ENCODE data around the gene KLC1.

Gene KLC1

GRCh38 chr14:103653805-103654204, 24.8 kb downstream of the KLC1 start:
- in situ Hi-C loops (cut with HindIII; ENCODE audit: low pct_ligation_motif_present, low pct_unique_long_range_greater_than_20kb, low sequenced_read_pairs): no loop called here
- DNase-seq: no peak

GRCh38 chr14:103654619-103655018, 25.6 kb downstream of the KLC1 start:
- in situ Hi-C loops (cut with HindIII; ENCODE audit: low pct_ligation_motif_present, low pct_unique_long_range_greater_than_20kb, low sequenced_read_pairs): no loop called here
- no peak for DNase-seq

GRCh38 chr14:103656031-103656755, 27.2 kb downstream of the KLC1 start:
- in situ Hi-C loops (cut with HindIII; ENCODE audit: low pct_ligation_motif_present, low pct_unique_long_range_greater_than_20kb, low sequenced_read_pairs): no loop called here
- DNase-seq: no peak

- in situ Hi-C loops (cut with HindIII; ENCODE audit: low pct_ligation_motif_present, low pct_unique_long_range_greater_than_20kb, low sequenced_read_pairs): no loop called here
- no peak for DNase-seq
These were observed 27.7 kb downstream of the KLC1 start for GRCh38 chr14:103656756-103657133.

- DNase-seq: no peak
- in situ Hi-C loops (cut with HindIII; ENCODE audit: low pct_ligation_motif_present, low pct_unique_long_range_greater_than_20kb, low sequenced_read_pairs): no loop called here
These were observed 28.5 kb downstream of the KLC1 start for GRCh38 chr14:103657471-103657870.

GRCh38 chr14:103659631-103660030, 30.6 kb downstream of the KLC1 start:
- DNase-seq: no peak

GRCh38 chr14:103662029-103662428, 33.0 kb downstream of the KLC1 start:
- DNase-seq: no peak
- in situ Hi-C loops (cut with HindIII; ENCODE audit: low pct_ligation_motif_present, low pct_unique_long_range_greater_than_20kb, low sequenced_read_pairs): no loop called here

More at GRCh38 chr14:103659631-103660030, 30.6 kb downstream of the KLC1 start:
- in situ Hi-C loops (cut with HindIII; ENCODE audit: low pct_ligation_motif_present, low pct_unique_long_range_greater_than_20kb, low sequenced_read_pairs): no loop called here

GRCh38 chr14:103662591-103662990, 33.6 kb downstream of the KLC1 start:
- in situ Hi-C loops (cut with HindIII; ENCODE audit: low pct_ligation_motif_present, low pct_unique_long_range_greater_than_20kb, low sequenced_read_pairs): no loop called here
- no peak for DNase-seq

GRCh38 chr14:103663506-103663905, 34.5 kb downstream of the KLC1 start:
- in situ Hi-C loops (cut with HindIII; ENCODE audit: low pct_ligation_motif_present, low pct_unique_long_range_greater_than_20kb, low sequenced_read_pairs): no loop called here
- no peak for DNase-seq

GRCh38 chr14:103667671-103668070, 38.7 kb downstream of the KLC1 start:
- DNase-seq: no peak
- in situ Hi-C loops (cut with HindIII; ENCODE audit: low pct_ligation_motif_present, low pct_unique_long_range_greater_than_20kb, low sequenced_read_pairs): no loop called here

- in situ Hi-C loops (cut with HindIII; ENCODE audit: low pct_ligation_motif_present, low pct_unique_long_range_greater_than_20kb, low sequenced_read_pairs): no loop called here
- DNase-seq: no peak
These were observed 39.1 kb downstream of the KLC1 start for GRCh38 chr14:103668117-103668516.

GRCh38 chr14:103669370-103669769, 40.4 kb downstream of the KLC1 start:
- no peak for DNase-seq
- in situ Hi-C loops (cut with HindIII; ENCODE audit: low pct_ligation_motif_present, low pct_unique_long_range_greater_than_20kb, low sequenced_read_pairs): no loop called here

GRCh38 chr14:103671911-103672310, 42.9 kb downstream of the KLC1 start:
- in situ Hi-C loops (cut with HindIII; ENCODE audit: low pct_ligation_motif_present, low pct_unique_long_range_greater_than_20kb, low sequenced_read_pairs): no loop called here
- no peak for DNase-seq

GRCh38 chr14:103675957-103676356, 46.9 kb downstream of the KLC1 start:
- in situ Hi-C loops (cut with HindIII; ENCODE audit: low pct_ligation_motif_present, low pct_unique_long_range_greater_than_20kb, low sequenced_read_pairs): no loop called here
- no peak for DNase-seq

- in situ Hi-C loops (cut with HindIII; ENCODE audit: low pct_ligation_motif_present, low pct_unique_long_range_greater_than_20kb, low sequenced_read_pairs): no loop called here
- DNase-seq: no peak
These were observed 48.1 kb downstream of the KLC1 start for GRCh38 chr14:103676881-103677675.

- DNase-seq: peak; percentile 33
- in situ Hi-C loops (cut with HindIII; ENCODE audit: low pct_ligation_motif_present, low pct_unique_long_range_greater_than_20kb, low sequenced_read_pairs): no loop called here
These were observed 50.3 kb downstream of the KLC1 start for GRCh38 chr14:103679351-103679750.

- no peak for DNase-seq
- in situ Hi-C loops (cut with HindIII; ENCODE audit: low pct_ligation_motif_present, low pct_unique_long_range_greater_than_20kb, low sequenced_read_pairs): no loop called here
These were observed 51.6 kb downstream of the KLC1 start for GRCh38 chr14:103680491-103681231.

GRCh38 chr14:103683139-103683538, 54.1 kb downstream of the KLC1 start:
- no peak for DNase-seq
- in situ Hi-C loops (cut with HindIII; ENCODE audit: low pct_ligation_motif_present, low pct_unique_long_range_greater_than_20kb, low sequenced_read_pairs): no loop called here

GRCh38 chr14:103684471-103684870, 55.5 kb downstream of the KLC1 start:
- no peak for DNase-seq
- in situ Hi-C loops (cut with HindIII; ENCODE audit: low pct_ligation_motif_present, low pct_unique_long_range_greater_than_20kb, low sequenced_read_pairs): no loop called here

All from ACHN (cell line).